SIG-M5 treated with dmso at 0.1 percent for 504 hours (cell line): ENCODE measurements around the gene BPIFB4.
"Not testable (repeated sequence)": the region's sequence is repeated elsewhere in the genome, so short reads cannot be mapped to it uniquely, and the experiment has no call there.

Source experiments
- DNase-seq: peaks from one replicate; lab custom pipeline; 2025; ENCODE audit not compliant: unreplicated experiment; lab: John Stamatoyannopoulos, UW

Gene BPIFB4

DNA sequence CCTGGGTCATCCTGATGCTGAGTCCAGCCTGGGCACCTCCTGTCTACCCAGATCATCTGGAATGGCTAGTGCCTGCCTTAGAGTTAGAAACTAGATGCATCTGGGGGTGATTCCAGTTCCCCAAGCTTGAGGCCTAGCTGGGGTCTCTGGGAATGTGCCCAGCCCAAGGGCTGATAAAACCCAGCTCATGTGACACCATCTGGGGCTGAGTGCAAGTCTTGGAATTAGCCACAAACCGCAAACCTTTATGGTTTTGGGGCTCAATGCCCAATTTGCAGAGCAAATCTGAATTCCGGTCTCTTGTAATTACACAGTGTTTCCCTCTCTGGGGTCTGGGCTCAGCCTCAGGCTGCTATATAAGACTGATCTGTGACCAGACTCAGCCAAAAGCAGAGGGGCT is at the start of gene BPIFB4:
TSS of gene BPIFB4 (plus strand) at position 385 of the 400 bp plus-strand sequence. CDS start 1,884 bp downstream, outside the sequence.
- DNase-seq, result no peak

DNA sequence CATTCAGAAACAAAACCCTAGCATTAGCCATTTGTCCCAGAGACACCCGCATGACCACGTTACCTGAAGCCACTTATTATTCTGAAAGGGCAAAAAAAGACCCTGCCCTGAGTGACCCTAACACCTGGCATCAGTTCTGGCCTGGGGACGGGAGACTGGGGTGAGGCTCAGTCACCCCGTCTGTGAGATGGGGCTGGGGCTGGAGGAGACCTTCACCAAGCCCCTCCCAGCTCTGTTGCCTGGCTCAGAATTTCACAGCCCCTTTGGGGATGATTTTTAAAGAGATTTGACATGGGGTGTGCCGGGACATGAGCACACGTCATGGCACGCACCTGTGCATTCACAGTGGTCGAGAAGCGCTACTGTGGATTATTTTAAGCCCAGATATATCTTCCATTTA is 49.4 kb upstream of the BPIFB4 start:
- DNase-seq, result no peak

DNA sequence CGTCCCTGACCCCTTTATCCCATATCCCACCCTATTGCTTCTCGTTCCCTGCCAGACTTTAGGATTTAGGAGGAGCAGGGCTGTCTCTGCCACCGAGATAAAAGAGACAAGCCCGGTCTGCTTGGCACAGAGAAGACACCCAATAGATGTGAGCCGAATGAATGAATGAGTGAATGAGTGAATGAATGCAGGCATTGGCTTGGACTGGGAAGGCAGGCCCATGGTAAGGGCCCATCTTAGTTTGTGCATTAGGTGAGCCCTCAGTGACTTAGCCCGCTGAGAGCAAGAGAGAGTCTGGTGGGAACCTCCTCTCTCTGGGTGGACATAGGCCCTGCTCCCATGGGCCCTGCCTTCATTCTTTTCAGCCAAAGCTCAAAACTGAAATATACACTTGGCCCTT is 48.9 kb upstream of the BPIFB4 start:
- no peak for DNase-seq

DNA sequence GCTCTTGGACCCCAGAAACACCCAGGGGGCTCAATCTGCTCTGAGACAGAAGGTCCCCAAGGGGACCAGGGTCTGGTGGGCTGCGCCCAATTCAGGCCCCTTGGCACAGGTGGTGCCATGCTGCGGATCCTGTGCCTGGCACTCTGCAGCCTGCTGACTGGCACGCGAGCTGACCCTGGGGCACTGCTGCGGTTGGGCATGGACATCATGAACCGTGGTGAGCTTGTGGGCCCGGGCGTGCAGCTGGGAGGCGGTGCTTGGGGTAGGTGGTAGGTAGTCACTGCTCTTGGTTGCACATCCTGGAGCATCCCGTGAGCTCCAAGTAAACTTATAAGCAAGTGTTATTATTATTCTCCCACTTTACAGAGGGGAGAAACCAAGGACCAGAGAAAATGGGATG is 47.9 kb upstream of the BPIFB4 start, which contains the start of gene BPIFB6:
TSS of gene BPIFB6 (plus strand) at position 118 of the 400 bp plus-strand sequence. CDS start at position 118, 0 bp downstream.
- DNase-seq, result no peak

DNA sequence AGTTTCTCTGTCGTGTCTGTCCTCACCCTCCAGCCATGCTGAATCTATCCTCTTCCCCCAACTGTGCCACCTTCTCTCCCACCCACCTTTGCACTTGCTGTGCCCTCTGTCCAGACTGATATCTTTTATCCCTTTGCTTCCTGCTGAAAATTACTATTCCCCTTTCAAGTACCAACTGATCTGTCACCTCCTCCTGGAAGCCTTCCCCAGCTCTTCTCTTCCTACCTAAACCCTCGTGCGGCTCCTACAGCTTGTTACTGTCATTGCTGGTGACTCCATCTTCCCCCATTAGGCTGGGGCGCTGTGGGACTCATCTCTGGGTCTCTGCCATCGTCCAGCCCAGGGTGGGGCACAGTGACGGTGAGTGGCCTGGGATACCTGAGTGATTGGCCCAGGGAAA is 46.9 kb upstream of the BPIFB4 start:
- no peak for DNase-seq

DNA sequence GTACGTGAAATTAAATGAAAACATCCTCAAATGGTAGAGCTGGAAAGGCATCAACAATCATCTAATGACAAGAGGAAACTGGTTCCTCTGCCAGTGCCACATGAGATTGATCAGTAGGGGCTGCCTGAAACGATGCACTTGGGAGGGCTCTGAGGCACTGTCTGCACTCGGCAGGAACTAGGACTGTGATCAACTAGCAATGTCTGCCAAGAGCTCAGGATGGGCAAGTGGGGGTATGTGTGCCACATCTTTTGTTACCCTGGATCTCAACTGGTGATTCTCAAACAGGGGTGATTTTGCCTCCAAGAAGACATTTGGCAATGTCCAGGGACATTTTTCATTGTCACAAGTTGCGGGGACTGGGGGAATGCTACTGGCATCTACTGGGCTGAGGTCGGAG is 46.1 kb upstream of the BPIFB4 start:
- no peak for DNase-seq

DNA sequence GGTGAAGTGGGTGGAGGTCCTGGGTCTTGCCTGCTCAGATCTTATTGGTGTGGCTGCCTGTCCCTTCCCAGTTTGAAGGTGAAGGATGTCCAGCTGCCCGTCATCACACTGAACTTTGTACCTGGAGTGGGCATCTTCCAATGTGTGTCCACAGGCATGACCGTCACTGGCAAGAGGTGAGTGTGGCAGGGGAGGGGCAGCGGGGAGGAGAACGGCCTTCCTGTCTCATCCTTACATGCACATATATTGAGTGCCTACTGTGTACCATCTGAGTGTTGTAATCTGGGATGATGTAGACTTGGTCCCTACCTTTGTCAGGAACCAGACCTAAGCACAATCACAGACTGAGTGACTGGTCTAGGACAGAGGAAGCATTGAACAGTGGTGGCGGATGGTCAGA is 45.3 kb upstream of the BPIFB4 start:
- DNase-seq, result no peak

DNA sequence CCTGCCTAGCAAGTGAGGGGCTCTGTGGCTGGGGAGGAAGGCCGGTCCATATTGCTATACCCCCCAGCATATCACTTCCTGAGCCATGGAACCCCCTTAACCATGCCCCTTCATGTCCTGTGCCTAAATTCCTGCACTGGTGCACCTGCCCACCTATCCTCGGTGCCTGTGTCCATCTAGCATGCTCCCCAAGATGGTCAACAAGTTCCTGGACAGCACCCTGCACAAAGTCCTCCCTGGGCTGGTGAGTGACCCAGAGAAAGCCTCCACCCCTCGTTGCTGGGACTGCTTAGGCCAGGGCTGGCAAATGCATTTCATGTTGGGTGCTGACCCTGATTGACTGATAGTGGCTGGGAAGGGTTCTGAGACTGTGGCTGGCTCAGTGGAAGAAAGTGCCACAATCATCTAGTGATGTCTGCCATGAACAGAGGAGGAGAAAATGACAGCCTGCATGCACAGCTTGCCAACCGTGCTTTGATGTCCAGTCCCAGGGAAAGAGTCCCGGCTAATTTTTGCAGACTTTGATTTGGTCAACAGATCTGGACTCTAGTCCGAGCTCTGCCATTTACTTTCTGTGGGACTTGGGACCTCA is 44.4 kb upstream of the BPIFB4 start:
- no peak for DNase-seq

DNA sequence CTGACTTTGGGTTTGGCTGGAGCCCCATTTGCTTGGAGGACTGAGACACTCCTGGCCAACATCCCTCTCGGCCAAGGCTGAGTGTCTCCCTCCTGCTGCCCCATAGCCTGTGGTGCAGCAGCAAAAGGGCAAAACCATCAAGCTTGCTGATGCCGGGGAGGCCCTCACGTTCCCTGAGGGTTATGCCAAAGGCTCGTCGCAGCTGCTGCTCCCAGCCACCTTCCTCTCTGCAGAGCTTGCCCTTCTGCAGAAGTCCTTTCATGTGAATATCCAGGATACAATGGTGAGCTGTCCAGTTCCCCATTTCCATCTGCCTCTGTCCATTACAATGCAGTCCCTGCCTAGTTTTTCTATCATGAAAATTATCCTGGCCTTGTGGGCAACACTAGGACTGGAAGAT is 42.0 kb upstream of the BPIFB4 start:
- no peak for DNase-seq

DNA sequence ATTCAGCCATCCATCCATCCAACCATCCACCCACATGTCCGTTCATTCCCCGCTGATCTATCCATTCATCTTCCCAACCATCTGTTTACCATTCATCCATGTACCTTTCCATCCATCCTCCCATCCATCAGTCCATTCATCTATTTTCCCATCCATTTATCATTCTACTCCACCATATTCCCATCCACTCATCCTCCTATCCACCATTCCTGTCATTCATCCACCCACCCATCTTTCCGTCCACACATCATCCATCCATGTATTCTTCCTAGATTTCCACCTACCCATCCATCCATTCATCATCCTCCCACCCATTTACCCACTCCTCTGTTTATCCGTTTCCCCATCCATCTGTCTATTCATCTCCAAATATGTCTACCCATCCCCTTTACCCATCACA is 41.2 kb upstream of the BPIFB4 start:
- DNase-seq, result no peak

DNA sequence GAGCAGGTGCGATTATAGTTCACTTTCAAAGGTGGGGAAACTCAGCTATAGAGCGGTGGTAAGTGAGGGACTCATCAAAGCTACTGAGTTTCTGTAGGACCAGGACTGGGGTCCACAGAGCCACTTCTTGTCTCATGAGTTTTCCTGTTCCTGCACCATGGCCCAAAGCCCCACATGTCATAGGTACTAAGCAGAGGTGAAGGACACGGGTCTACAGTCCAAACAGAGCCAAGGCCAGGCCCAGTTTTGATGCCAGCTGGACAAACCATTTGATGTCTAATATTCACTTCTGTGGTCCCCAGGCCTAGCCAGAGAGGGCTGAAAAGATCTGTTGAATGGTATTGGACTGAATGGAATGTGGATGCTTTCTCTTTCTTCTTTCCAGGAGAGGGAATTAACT is 37.0 kb upstream of the BPIFB4 start:
- DNase-seq, result no peak

DNA sequence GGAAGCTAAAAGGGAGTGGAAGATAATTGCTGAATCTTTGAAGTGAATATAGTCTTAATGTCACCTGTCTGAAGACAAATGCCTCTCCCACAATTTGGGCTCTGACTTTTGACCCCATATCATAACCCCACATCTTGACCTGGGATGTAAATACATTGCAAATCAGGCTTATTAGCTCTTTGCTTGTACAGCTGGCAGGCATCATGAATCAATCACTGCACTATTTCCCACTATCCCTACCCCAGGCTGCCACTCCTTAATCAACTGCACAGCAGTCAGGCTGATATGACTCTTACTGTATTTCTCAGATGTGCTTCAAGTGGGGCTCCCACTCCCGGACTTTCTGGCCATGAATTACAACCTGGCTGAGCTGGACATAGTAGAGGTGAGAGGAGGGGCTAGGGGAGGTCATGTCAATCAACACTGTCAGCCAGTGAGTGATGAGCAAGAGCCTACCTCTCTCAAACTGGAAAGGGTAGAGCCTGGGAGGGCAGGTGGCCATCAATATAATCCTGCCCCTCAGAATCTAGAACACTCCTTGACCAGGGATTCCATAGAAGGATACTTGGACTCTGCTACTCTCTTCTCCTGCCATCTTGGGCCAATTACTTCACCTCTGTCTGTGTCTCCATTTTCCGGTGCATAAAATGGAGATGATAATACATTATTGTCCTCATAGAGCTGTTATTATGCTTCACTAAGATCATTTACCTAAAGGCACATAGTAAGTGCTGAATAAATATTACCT is 36.3 kb upstream of the BPIFB4 start:
- no peak for DNase-seq

DNA sequence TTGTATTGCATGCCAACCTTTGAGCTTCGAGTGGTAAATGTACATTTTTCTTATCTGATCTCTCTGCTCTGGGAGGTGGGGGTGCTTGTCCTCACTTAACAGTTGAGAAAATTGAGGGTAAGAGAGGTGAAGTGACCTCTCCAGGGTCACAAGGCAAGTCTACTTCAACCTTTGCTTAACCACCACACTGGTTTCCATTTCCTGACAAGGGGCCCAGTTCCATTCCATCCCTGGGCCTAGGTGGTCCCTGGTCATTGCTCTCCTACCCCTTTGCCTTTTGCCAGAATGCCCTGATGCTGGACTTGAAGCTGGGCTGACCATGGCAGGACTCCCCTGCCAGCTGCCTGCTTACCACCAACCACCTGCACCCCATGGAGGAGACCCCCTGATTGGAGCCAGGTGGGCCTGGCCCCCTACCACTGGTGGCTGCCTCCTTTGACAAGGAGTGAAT is 35.7 kb upstream of the BPIFB4 start:
- no peak for DNase-seq

DNA sequence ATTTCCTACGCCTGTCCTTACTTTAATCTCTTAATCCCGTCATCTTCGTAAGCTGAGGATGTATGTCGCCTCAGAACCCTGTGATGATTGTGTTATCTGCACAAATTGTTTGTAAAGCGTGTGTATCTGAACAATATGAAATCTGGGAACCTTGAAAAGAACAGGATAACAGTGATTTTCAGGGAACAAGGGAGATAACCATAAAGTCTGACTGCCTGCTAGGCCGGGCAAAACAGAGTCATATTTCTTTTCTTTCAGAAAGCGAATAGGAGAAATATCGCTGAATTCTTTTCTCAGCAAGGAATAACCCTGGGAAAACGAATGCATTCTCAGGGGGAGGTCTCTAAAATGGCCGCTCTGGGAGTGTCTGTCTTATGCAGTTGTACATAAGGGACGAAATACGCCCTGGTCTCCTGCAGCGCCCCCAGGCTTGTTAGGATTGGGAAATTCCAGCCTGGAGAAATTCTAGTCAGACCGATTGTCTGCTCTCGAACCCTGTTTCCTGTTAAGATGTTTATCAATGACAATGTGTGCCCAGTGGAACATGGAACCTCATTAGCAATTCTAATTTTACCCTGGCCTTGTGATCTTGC is 34.2 kb upstream of the BPIFB4 start:
- DNase-seq, result not testable (repeated sequence)

DNA sequence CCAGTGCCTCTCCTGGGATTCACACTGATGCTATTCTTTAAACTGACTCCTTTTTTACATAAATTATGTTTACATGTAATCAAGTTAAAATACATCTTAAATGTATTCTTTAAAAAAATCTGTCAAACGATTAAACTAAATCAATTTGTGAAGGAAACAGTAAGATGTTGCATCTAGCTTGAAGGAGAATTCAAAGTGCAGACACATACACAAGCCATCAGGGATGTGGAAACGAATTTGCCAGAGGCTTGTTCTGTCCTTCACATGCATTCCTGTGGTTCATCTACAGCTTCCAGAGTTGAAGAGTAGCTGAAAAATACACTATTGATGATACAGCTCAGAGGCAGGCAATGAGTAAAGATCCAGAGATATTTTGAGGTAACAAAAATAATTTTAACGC is 33.0 kb upstream of the BPIFB4 start:
- DNase-seq, result no peak

DNA sequence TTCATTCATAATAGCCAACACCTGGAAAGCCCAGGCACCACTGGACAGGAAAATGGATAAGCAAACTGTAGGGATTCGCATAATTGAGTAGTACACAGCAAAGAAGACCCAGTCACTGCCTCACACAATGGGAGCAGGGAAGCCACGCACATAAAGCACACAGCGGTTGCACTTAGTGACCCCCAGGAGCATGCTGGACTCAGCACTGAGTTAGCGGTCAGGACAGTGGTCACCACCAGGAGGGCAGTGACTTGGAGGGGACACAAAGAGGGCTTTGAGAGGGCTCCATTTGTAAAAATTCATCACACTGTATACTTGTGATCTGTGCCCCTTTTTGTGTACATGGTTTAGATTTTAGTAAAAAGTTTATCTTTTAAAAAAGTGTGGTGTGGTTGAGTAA is 28.1 kb upstream of the BPIFB4 start:
- no peak for DNase-seq

DNA sequence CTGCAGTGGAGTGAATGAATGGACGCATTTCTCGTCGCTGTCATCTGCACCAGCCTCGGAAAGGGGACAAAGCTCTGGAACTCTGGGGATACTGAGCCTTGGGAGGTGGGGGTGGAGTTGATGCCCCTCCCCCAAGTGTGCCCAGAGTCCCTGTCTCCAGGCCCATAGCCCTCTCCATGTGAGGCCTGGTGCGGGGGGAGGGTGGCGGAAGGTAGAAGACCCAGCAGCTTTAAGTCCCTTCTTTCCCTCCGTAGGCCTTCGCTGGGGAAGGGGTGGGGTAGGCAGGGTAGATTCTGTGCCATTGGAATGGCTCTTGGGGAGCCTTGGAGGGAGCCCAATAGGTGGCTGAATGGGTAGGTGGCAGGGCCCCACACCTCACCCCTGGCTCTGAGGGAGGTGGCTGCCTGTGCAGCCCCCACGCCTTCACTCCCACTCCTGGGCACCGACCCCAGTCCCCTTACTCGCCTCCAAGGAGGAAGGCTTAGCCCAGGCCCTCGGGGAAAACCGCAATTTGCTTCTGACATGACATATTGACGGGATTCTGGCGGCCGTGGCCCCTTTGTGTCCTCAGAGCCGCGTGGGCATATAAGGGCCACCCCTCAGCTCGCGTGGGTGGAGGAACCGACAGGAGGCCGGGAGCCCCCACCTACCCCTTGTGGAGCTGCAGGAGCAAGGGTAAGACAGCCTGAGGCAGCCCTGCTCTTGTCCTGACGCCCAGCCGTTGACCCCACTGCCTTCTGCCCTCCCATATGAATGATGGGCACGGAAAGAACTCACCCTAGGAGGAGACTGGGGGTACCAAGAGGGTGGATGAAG is 25.9 kb upstream of the BPIFB4 start, which contains the start of gene BPIFB3:
TSS of gene BPIFB3 (plus strand) at position 613 of the 816 bp plus-strand sequence. CDS start 1,533 bp downstream, outside the sequence.
- no peak for DNase-seq

DNA sequence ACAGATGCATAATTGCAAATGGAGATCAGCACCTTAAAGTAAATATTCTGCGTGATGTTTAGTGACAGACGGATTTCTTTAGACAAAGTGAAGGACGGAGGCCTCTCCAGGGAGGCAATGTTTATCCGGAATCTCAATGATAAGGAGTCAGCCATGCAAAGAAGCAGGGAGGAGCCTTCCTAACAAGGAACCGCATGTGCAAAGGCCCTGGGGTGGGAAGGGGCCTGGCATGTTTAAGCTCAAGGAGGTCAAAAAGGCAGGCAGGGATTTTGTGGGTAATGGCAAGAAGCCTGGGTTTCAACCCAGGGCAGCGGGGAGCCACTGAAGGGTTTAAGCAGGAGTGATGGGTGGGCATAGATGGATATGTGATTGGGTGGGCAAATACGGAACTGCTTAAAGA is 25.1 kb upstream of the BPIFB4 start:
- DNase-seq, result no peak

DNA sequence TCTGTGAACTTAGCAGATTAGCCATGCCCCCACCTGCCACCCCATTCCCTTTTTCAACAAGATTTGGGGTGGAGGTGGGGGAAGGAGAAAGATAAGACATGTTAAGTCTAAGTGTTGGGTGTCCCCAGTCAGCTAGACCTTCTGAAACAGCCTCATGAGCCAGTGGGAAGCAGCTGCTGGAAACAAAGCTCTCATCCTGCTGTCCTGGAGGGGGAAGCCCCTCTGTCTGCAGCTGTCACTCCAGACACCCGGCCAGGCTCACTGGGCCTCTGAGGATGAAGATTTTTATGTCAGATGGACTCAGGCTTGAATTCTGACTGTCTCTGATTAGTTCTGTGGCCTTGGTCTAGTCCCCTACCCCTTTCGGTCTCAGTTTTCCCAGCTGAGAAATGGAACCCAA is 24.7 kb upstream of the BPIFB4 start:
- DNase-seq, result no peak

DNA sequence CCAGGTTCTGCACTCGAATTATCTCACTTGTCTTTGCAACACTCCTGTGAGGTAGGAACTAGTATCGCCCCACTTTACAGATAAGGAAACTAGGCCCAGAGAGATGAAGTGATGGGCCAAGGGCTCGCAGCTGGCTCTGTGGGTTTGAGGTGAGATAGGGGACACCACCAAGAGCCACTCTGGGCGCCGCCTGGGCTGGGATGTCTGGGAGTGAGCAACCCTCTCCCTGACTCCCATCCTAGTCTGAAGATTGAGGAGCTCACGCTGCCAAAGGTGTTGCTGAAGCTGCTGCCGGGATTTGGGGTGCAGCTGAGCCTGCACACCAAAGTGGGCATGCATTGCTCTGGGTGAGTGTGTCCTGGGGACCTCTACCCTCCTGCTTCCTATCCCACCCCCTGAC is 20.3 kb upstream of the BPIFB4 start:
- DNase-seq, result no peak

DNA sequence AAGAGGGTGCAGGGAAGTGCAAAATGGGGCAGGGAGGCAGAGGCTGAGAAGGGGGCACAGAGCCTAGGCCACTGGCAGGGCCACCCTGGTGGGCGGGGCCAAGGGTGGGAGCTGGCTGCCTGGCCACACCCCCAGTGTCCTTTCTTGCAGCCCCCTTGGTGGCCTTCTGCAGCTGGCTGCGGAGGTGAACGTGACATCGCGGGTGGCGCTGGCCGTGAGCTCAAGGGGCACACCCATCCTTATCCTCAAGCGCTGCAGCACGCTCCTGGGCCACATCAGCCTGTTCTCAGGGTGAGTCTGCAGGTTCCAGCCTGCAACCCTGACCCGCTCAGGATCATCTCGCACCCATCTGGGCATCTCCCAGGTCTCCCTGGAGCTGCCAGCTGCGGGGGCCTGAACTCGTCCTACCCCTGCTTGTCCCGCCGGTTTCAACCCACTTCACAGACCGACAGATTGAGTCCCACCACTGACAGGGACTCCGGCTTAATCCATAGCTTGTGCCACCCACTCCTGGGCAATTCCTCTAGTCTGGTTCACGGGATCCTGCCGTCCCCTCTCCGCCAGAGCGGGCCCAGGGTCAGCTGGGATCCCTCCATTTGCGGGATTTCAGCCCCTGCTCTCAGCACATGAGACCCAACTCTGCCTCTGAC is 19.6 kb upstream of the BPIFB4 start:
- no peak for DNase-seq
